Measurements from ENCODE around the gene AGBL3.
"Not testable (repeated sequence)": the region's sequence is repeated elsewhere in the genome, so short reads cannot be mapped to it uniquely, and the experiment has no call there.

The AGBL3 gene

DNA sequence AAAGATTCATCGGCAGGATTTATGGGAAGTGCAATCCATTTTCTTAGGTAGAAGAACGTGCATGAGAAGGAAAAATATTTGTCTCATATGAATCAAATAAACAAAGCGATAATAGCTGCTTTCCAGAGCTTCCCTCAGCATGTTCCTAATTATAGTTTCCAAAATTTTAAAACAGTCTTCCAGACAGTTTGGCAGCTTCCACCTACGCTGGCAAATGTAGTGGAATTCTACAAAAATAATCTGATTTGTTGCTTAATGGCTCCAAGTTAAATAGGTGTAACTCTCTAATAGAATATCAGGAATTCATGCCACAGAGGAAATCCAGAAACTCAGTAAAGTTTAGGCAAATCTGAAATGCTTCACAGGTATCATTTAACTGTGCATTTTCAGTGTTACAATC, 23.3 kb upstream of the AGBL3 start:
- Histone ChIP-seq H3K79me1 (ENCODE audit: low read length) (no peaks in the 10 kb centered on the region), H3K79me2 (ENCODE audit: control insufficient read depth, insufficient read depth, low read length, poor library complexity) (no peaks in the 10 kb centered on the region), H3K14ac (ENCODE audit: low read length) (no peak overlapping the region), H3K27ac (ENCODE audit: low read depth, low read length) (no peak overlapping the region), H3K23ac (ENCODE audit: low read length) (no peak overlapping the region), H3K4me3 (ENCODE audit: low read depth, low read length) (no peak overlapping the region), H3K18ac (ENCODE audit: low read length) (no peak overlapping the region), H2BK120ac (ENCODE audit: insufficient read depth, low read length, poor library complexity) (no peak overlapping the region), H2AFZ (ENCODE audit: insufficient read depth, low read length, poor library complexity) (no peak overlapping the region), H3K27me3 (ENCODE audit: insufficient read depth, low read length) (no peaks in the 10 kb centered on the region), H2BK12ac (ENCODE audit: low read length) (no peak overlapping the region), H2AK5ac (ENCODE audit: low read length) (no peak overlapping the region), H4K91ac (ENCODE audit: low read depth, low read length) (no peak overlapping the region), H3K9me3 (ENCODE audit: insufficient read depth, low read depth, low read length) (no peaks in the 10 kb centered on the region), H3K9ac (ENCODE audit: low read length) (no peak overlapping the region), H2BK5ac (ENCODE audit: low read depth, low read length, poor library complexity) (no peak overlapping the region), H3K4me2 (ENCODE audit: low read length) (no peak overlapping the region), H3K36me3 (ENCODE audit: control insufficient read depth in 1 of 2, insufficient read depth in 2 of 2, low read length in 2 of 2) (peaks cover 27 to 62% of the 10 kb centered on the region in 2 experiments), H4K8ac (ENCODE audit: low read depth, low read length) (no peak overlapping the region), H3K4me1 (ENCODE audit: control insufficient read depth in 1 of 2, insufficient read depth in 2 of 2, low read length in 2 of 2) (no peaks in the 10 kb centered on the region), H4K12ac (ENCODE audit: low read depth, low read length) (no peak overlapping the region), H3K4ac (ENCODE audit: low read depth, low read length) (no peak overlapping the region)
- no peak for DNase-seq
- no CpG with 5 or more reads among the region's 4 CpGs for WGBS (ENCODE audit: extremely low coverage, insufficient coverage, insufficient read length)

DNA sequence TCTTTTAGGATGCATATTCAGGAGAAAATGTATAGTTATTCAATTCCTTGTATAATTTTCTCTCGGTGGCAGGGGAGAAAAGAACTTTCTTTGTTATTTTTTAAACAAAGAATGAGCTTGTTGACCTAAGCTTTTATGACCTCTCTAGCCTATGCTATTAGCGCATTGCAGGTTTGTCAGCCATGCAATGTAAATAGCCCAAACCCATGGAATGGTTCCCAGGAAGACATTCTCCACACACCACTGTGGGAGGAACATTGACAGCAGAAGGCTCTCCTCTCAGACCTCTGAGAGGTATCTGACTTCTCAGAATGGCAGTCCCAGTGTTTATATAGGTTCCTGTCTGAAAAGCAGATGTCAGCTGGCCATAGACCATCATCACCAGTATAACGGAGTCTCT, 19.6 kb upstream of the AGBL3 start:
- H3K23ac ChIP-seq (ENCODE audit: low read length), result no peak overlapping the region
- H2AFZ ChIP-seq (ENCODE audit: insufficient read depth, low read length, poor library complexity), result no peak overlapping the region
- no peak overlapping the region for H3K4me3 ChIP-seq (ENCODE audit: low read depth, low read length)
- no peak overlapping the region for H3K18ac ChIP-seq (ENCODE audit: low read length)
- no peak overlapping the region for H3K27ac ChIP-seq (ENCODE audit: low read depth, low read length)
- H3K79me1 ChIP-seq (ENCODE audit: low read length), result no peaks in the 10 kb centered on the region
- H3K79me2 ChIP-seq (ENCODE audit: control insufficient read depth, insufficient read depth, low read length, poor library complexity), result no peaks in the 10 kb centered on the region
- no peak for DNase-seq
- no peak overlapping the region for H3K14ac ChIP-seq (ENCODE audit: low read length)
- H3K4me1 ChIP-seq (ENCODE audit: control insufficient read depth in 1 of 2, insufficient read depth in 2 of 2, low read length in 2 of 2), result no peaks in the 10 kb centered on the region
- no peak overlapping the region for H4K91ac ChIP-seq (ENCODE audit: low read depth, low read length)
- no peak overlapping the region for H3K4ac ChIP-seq (ENCODE audit: low read depth, low read length)
- H3K9me3 ChIP-seq (ENCODE audit: insufficient read depth, low read depth, low read length), result no peaks in the 10 kb centered on the region
- H3K36me3 ChIP-seq (ENCODE audit: control insufficient read depth in 1 of 2, insufficient read depth in 2 of 2, low read length in 2 of 2), result peaks cover 18 to 46% of the 10 kb centered on the region in 2 experiments
- no peak overlapping the region for H3K4me2 ChIP-seq (ENCODE audit: low read length)
- H3K27me3 ChIP-seq (ENCODE audit: insufficient read depth, low read length), result no peaks in the 10 kb centered on the region
- no peak overlapping the region for H4K12ac ChIP-seq (ENCODE audit: low read depth, low read length)
- H4K8ac ChIP-seq (ENCODE audit: low read depth, low read length), result no peak overlapping the region
- no CpG with 5 or more reads among the region's 3 CpGs for WGBS (ENCODE audit: extremely low coverage, insufficient coverage, insufficient read length)
- no peak overlapping the region for H2BK120ac ChIP-seq (ENCODE audit: insufficient read depth, low read length, poor library complexity)
- H3K9ac ChIP-seq (ENCODE audit: low read length), result no peak overlapping the region
- H2BK12ac ChIP-seq (ENCODE audit: low read length), result no peak overlapping the region
- no peak overlapping the region for H2AK5ac ChIP-seq (ENCODE audit: low read length)
- H2BK5ac ChIP-seq (ENCODE audit: low read depth, low read length, poor library complexity), result no peak overlapping the region

GRCh38 chr7:134968110-134968509, 18.2 kb upstream of the AGBL3 start:
- Histone ChIP-seq H3K36me3 (ENCODE audit: control insufficient read depth in 1 of 2, insufficient read depth in 2 of 2, low read length in 2 of 2) (peaks cover 18 to 45% of the 10 kb centered on the region in 2 experiments), H2AFZ (ENCODE audit: insufficient read depth, low read length, poor library complexity) (no peak overlapping the region), H4K91ac (ENCODE audit: low read depth, low read length) (no peak overlapping the region), H3K27me3 (ENCODE audit: insufficient read depth, low read length) (no peaks in the 10 kb centered on the region), H3K9ac (ENCODE audit: low read length) (no peak overlapping the region), H3K79me1 (ENCODE audit: low read length) (no peaks in the 10 kb centered on the region), H3K4me1 (ENCODE audit: control insufficient read depth in 1 of 2, insufficient read depth in 2 of 2, low read length in 2 of 2) (no peaks in the 10 kb centered on the region), H3K18ac (ENCODE audit: low read length) (no peak overlapping the region), H2BK12ac (ENCODE audit: low read length) (no peak overlapping the region), H3K9me3 (ENCODE audit: insufficient read depth, low read depth, low read length) (no peaks in the 10 kb centered on the region), H4K12ac (ENCODE audit: low read depth, low read length) (no peak overlapping the region), H3K4ac (ENCODE audit: low read depth, low read length) (no peak overlapping the region), H3K79me2 (ENCODE audit: control insufficient read depth, insufficient read depth, low read length, poor library complexity) (no peaks in the 10 kb centered on the region), H3K27ac (ENCODE audit: low read depth, low read length) (no peak overlapping the region), H2AK5ac (ENCODE audit: low read length) (no peak overlapping the region), H3K23ac (ENCODE audit: low read length) (no peak overlapping the region), H2BK5ac (ENCODE audit: low read depth, low read length, poor library complexity) (no peak overlapping the region), H3K14ac (ENCODE audit: low read length) (no peak overlapping the region), H3K4me2 (ENCODE audit: low read length) (no peak overlapping the region), H4K8ac (ENCODE audit: low read depth, low read length) (no peak overlapping the region), H3K4me3 (ENCODE audit: low read depth, low read length) (no peak overlapping the region), H2BK120ac (ENCODE audit: insufficient read depth, low read length, poor library complexity) (no peak overlapping the region)
- WGBS (ENCODE audit: extremely low coverage, insufficient coverage, insufficient read length), result no CpG with 5 or more reads among the region's 4 CpGs
- DNase-seq, result no peak

DNA sequence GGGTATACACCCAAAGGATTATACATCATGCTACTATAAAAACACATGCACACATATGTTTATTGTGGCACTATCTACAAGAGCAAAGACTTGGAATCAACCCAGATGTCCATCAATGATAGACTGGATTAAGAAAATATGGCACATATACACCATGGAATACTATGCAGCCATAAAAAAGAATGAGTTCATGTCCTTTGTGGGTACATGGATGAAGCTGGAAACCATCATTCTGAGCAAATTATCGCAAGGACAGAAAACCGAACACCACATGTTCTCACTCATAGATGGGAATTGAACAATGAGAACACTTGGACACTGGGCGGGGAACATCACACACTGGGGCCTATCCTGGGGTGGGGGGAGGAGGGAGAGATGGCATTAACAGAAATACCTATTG, 4.7 kb upstream of the AGBL3 start:
- not testable (repeated sequence) for H3K27me3 ChIP-seq (ENCODE audit: insufficient read depth, low read length); H4K12ac ChIP-seq (ENCODE audit: low read depth, low read length); H3K4ac ChIP-seq (ENCODE audit: low read depth, low read length); H4K8ac ChIP-seq (ENCODE audit: low read depth, low read length); H3K9ac ChIP-seq (ENCODE audit: low read length); H2AFZ ChIP-seq (ENCODE audit: insufficient read depth, low read length, poor library complexity); H2BK120ac ChIP-seq (ENCODE audit: insufficient read depth, low read length, poor library complexity); H3K23ac ChIP-seq (ENCODE audit: low read length); H2BK5ac ChIP-seq (ENCODE audit: low read depth, low read length, poor library complexity); H3K79me2 ChIP-seq (ENCODE audit: control insufficient read depth, insufficient read depth, low read length, poor library complexity); H3K27ac ChIP-seq (ENCODE audit: low read depth, low read length); H3K4me3 ChIP-seq (ENCODE audit: low read depth, low read length); H4K91ac ChIP-seq (ENCODE audit: low read depth, low read length); H3K14ac ChIP-seq (ENCODE audit: low read length); H3K18ac ChIP-seq (ENCODE audit: low read length); H3K4me1 ChIP-seq (ENCODE audit: control insufficient read depth in 1 of 2, insufficient read depth in 2 of 2, low read length in 2 of 2); H3K4me2 ChIP-seq (ENCODE audit: low read length); DNase-seq; H3K79me1 ChIP-seq (ENCODE audit: low read length); H3K9me3 ChIP-seq (ENCODE audit: insufficient read depth, low read depth, low read length); H2AK5ac ChIP-seq (ENCODE audit: low read length); H3K36me3 ChIP-seq (ENCODE audit: control insufficient read depth in 1 of 2, insufficient read depth in 2 of 2, low read length in 2 of 2); H2BK12ac ChIP-seq (ENCODE audit: low read length)
- WGBS (ENCODE audit: extremely low coverage, insufficient coverage, insufficient read length), result no CpG with 5 or more reads among the region's 3 CpGs
